ENCODE results near the gene TBC1D2B. TPM values are rescaled to one million over a fixed set of nuclear protein-coding genes. Genes with fewer than 3 reads are reported as not detected.

The TBC1D2B gene
- polyA plus RNA-seq, 1 donor (not counting 4 experiments of a cell fraction or from before 2014, with no cell fraction given), result 27.0 TPM

GRCh38 chr15:78000927-78001249 lies 76.6 kb downstream of the TBC1D2B start:
- TF ChIP-seq CTCF (optimal IDR thresholded peaks at IDR 0.05 in 1 of 3, IDR thresholded peaks at IDR 0.05 in 1 of 3, conservative IDR thresholded peaks at IDR 0.05 in 1 of 3; ENCODE audit: extremely low read depth in 1 of 3, insufficient read depth in 2 of 3, low read length in 3 of 3) (no peak), EZH2 (IDR thresholded peaks at IDR 0.05; ENCODE audit: low read length) (no peak)
- FAIRE-seq (no peak), DNase-seq (ENCODE audit: low read depth, low spot score) (no peak)
- Histone ChIP-seq H3K9me3 (ENCODE audit: control insufficient read depth, low read depth, low read length) (no peaks in the 10 kb centered on the region), H3K4me1 (ENCODE audit: control insufficient read depth, extremely low read depth, insufficient read depth, low read length) (no peaks in the 10 kb centered on the region), H3K9ac (ENCODE audit: control insufficient read depth, extremely low read depth, insufficient read depth, low read length) (no peak overlapping the region), H4K20me1 (ENCODE audit: control insufficient read depth, extremely low read depth, insufficient read depth, low read length) (no peaks in the 10 kb centered on the region), H3K27me3 (ENCODE audit: control insufficient read depth, extremely low read depth, insufficient read depth, low read length) (no peaks in the 10 kb centered on the region), H3K9me1 (ENCODE audit: control insufficient read depth, extremely low read depth, insufficient read depth, low read length) (no peaks in the 10 kb centered on the region), H2AFZ (ENCODE audit: control insufficient read depth, low read length) (no peak overlapping the region), H3K4me3 (ENCODE audit: control insufficient read depth in 2 of 3, extremely low read depth in 1 of 3, insufficient read depth in 2 of 3, low read depth in 1 of 3, low read length in 3 of 3) (no peak overlapping the region), H3K36me3 (ENCODE audit: control insufficient read depth in 2 of 2, extremely low read depth in 1 of 2, insufficient read depth in 2 of 2, low read length in 2 of 2) (peaks cover 12 to 19% of the 10 kb centered on the region in 2 experiments), H3K79me2 (ENCODE audit: control insufficient read depth, insufficient read depth, low read length) (no peaks in the 10 kb centered on the region), H3K27ac (ENCODE audit: control insufficient read depth, insufficient read depth, low read length) (no peak overlapping the region), H3K4me2 (ENCODE audit: control insufficient read depth, extremely low read depth, insufficient read depth, low read depth, low read length) (no peak overlapping the region)
- dilution Hi-C loops (cut with MboI; ENCODE audit: extremely low pct_ligation_motif_present, low sequenced_read_pairs), result no loop called here

- H3K79me2 ChIP-seq (ENCODE audit: control insufficient read depth, insufficient read depth, low read length), result no peaks in the 10 kb centered on the region
- no peaks in the 10 kb centered on the region for H3K9me3 ChIP-seq (ENCODE audit: control insufficient read depth, low read depth, low read length)
- no peaks in the 10 kb centered on the region for H3K9me1 ChIP-seq (ENCODE audit: control insufficient read depth, extremely low read depth, insufficient read depth, low read length)
- DNase-seq (ENCODE audit: low read depth, low spot score), result no peak
- no peaks in the 10 kb centered on the region for H3K27me3 ChIP-seq (ENCODE audit: control insufficient read depth, extremely low read depth, insufficient read depth, low read length)
- H3K4me1 ChIP-seq (ENCODE audit: control insufficient read depth, extremely low read depth, insufficient read depth, low read length), result peaks cover 2% of the 10 kb centered on the region
- no peak overlapping the region for H3K4me3 ChIP-seq (ENCODE audit: control insufficient read depth in 2 of 3, extremely low read depth in 1 of 3, insufficient read depth in 2 of 3, low read depth in 1 of 3, low read length in 3 of 3)
- no peak overlapping the region for H2AFZ ChIP-seq (ENCODE audit: control insufficient read depth, low read length)
- no peak overlapping the region for H3K4me2 ChIP-seq (ENCODE audit: control insufficient read depth, extremely low read depth, insufficient read depth, low read depth, low read length)
- no peak overlapping the region for H3K9ac ChIP-seq (ENCODE audit: control insufficient read depth, extremely low read depth, insufficient read depth, low read length)
- H3K27ac ChIP-seq (ENCODE audit: control insufficient read depth, insufficient read depth, low read length), result no peak overlapping the region
- H3K36me3 ChIP-seq (ENCODE audit: control insufficient read depth in 2 of 2, extremely low read depth in 1 of 2, insufficient read depth in 2 of 2, low read length in 2 of 2), result peaks cover 12 to 19% of the 10 kb centered on the region in 2 experiments
- FAIRE-seq, result no peak
- TF ChIP-seq CTCF (optimal IDR thresholded peaks at IDR 0.05 in 1 of 3, IDR thresholded peaks at IDR 0.05 in 1 of 3, conservative IDR thresholded peaks at IDR 0.05 in 1 of 3; ENCODE audit: extremely low read depth in 1 of 3, insufficient read depth in 2 of 3, low read length in 3 of 3) (peak; percentile 33 to 64 (median 58)), EZH2 (IDR thresholded peaks at IDR 0.05; ENCODE audit: low read length) (no peak)
- dilution Hi-C loops (cut with MboI; ENCODE audit: extremely low pct_ligation_motif_present, low sequenced_read_pairs), result no loop called here
- H4K20me1 ChIP-seq (ENCODE audit: control insufficient read depth, extremely low read depth, insufficient read depth, low read length), result no peaks in the 10 kb centered on the region
These were observed 77.2 kb downstream of the TBC1D2B start for GRCh38 chr15:78000091-78000926.

All from keratinocyte (primary cell).